Liver (tissue), 9 donors: Measurements from ENCODE around the gene MUC13. TPM values are rescaled to one million over a fixed set of nuclear protein-coding genes. Genes with fewer than 3 reads are reported as not detected.

Experiments used
- DNase-seq: peaks from one replicate; pipeline ENCODE4 v3.0.0-alpha.2; 2017; ENCODE audit warnings: low spot score
- H3K27ac ChIP-seq, 2 donors: one replicate each; pipeline ENCODE4 v1.7.0; 2013; ENCODE audit warnings: inconsistent platforms in 2 of 2, low read length in 2 of 2, control low read depth in 1 of 2, low read depth in 1 of 2, mild to moderate bottlenecking in 1 of 2
- H3K27me3 ChIP-seq, 4 donors: one replicate each; pipeline versions ENCODE4 v1.6.1 to v1.7.0; 2013; ENCODE audit warnings: low read length in 3 of 4, inconsistent platforms in 1 of 4, mild to moderate bottlenecking in 1 of 4, moderate library complexity in 1 of 4; ENCODE audit not compliant: control insufficient read depth in 4 of 4, insufficient read depth in 4 of 4
- H3K36me3 ChIP-seq, 4 donors: one replicate each; pipeline versions ENCODE4 v1.6.1 to v1.7.0; 2013; ENCODE audit warnings: low read length in 3 of 4, mild to moderate bottlenecking in 3 of 4, low read depth in 1 of 4, moderate library complexity in 1 of 4; ENCODE audit not compliant: control insufficient read depth in 4 of 4, insufficient read depth in 3 of 4
- H3K4me1 ChIP-seq, 4 donors: one replicate each; pipeline versions ENCODE4 v1.6.1 to v1.7.0; 2013; ENCODE audit warnings: low read length in 3 of 4, mild to moderate bottlenecking in 3 of 4, moderate library complexity in 1 of 4; ENCODE audit not compliant: control insufficient read depth in 4 of 4, insufficient read depth in 4 of 4
- H3K4me3 ChIP-seq, 3 donors: one replicate each; pipeline versions ENCODE4 v1.6.1 to v1.7.0; 2013; ENCODE audit warnings: low read length in 3 of 3, control low read depth in 1 of 3, low read depth in 1 of 3, mild to moderate bottlenecking in 1 of 3
- H3K9ac ChIP-seq, 2 donors: one replicate each; pipeline ENCODE4 v1.7.0; 2013; ENCODE audit warnings: low read length in 2 of 2, mild to moderate bottlenecking in 2 of 2, moderate library complexity in 2 of 2, control low read depth in 1 of 2, low read depth in 1 of 2
- H3K9me3 ChIP-seq, 4 donors: one replicate each; pipeline versions ENCODE4 v1.6.1 to v1.7.0; 2013; ENCODE audit warnings: low read length in 3 of 4; ENCODE audit not compliant: control insufficient read depth in 4 of 4
- ATF3 ChIP-seq: IDR thresholded peaks from 2 replicates; pipeline ENCODE4 v1.6.1; 2016; ENCODE audit warnings: antibody characterized with exemption
- CTCF ChIP-seq: fragments of 150-350 bp; IDR thresholded peaks from 2 replicates; pipeline ENCODE4 v1.5.1; 2017; ENCODE audit warnings: improper control_type of control experiment, low read depth, low read length; ENCODE audit not compliant: missing input control
- FOXA1 ChIP-seq: IDR thresholded peaks from 2 replicates; pipeline ENCODE4 v1.6.1; 2016; ENCODE audit warnings: antibody characterized with exemption
- FOXA2 ChIP-seq: IDR thresholded peaks from 2 replicates; pipeline ENCODE4 v1.6.1; 2016; ENCODE audit warnings: antibody characterized with exemption
- GABPA ChIP-seq, 2 donors: IDR thresholded peaks in 1 of 2; conservative IDR thresholded peaks in 1 of 2; 2 replicates each; pipeline ENCODE4 v1.6.1; 2016; ENCODE audit warnings: antibody characterized with exemption in 2 of 2, mild to moderate bottlenecking in 1 of 2, moderate library complexity in 1 of 2
- HNF4A ChIP-seq, 2 donors: conservative IDR thresholded peaks; 2 replicates each; pipeline ENCODE4 v1.6.1; 2016; ENCODE audit warnings: antibody characterized with exemption in 2 of 2, mild to moderate bottlenecking in 2 of 2
- JUND ChIP-seq, 2 donors: IDR thresholded peaks; 2 replicates each; pipeline ENCODE4 v1.6.1; 2016; ENCODE audit warnings: antibody characterized with exemption in 2 of 2
- MAX ChIP-seq: IDR thresholded peaks from 2 replicates; pipeline ENCODE4 v1.6.1; 2016; ENCODE audit warnings: antibody characterized with exemption
- NR2F2 ChIP-seq: IDR thresholded peaks from 2 replicates; pipeline ENCODE4 v1.6.1; 2016; ENCODE audit warnings: antibody characterized with exemption
- RAD21 ChIP-seq, 2 donors: IDR thresholded peaks; 2 replicates each; pipeline ENCODE4 v1.6.1; 2016; ENCODE audit warnings: antibody characterized with exemption in 2 of 2, mild to moderate bottlenecking in 2 of 2
- REST ChIP-seq: IDR thresholded peaks from 2 replicates; pipeline ENCODE4 v1.6.1; 2016; ENCODE audit warnings: antibody characterized with exemption, mild to moderate bottlenecking
- RXRA ChIP-seq, 2 donors: IDR thresholded peaks; 2 replicates each; pipeline ENCODE4 v1.6.1; 2017 to 2018; ENCODE audit warnings: antibody characterized with exemption in 2 of 2, mild to moderate bottlenecking in 1 of 2
- SP1 ChIP-seq: IDR thresholded peaks from 2 replicates; pipeline ENCODE4 v1.6.1; 2018; ENCODE audit warnings: antibody characterized with exemption, mild to moderate bottlenecking
- YY1 ChIP-seq: IDR thresholded peaks from 2 replicates; pipeline ENCODE4 v1.6.1; 2016; ENCODE audit warnings: antibody characterized with exemption, mild to moderate bottlenecking
- ZBTB33 ChIP-seq: IDR thresholded peaks from 2 replicates; pipeline ENCODE4 v1.6.1; 2016; ENCODE audit warnings: antibody characterized with exemption
- WGBS: extraction: QIAGEN DNeasy Blood & Tissue Kit; methylation state at CpG from one replicate; pipeline ENCODE4 v1.1.7; 2013; 5-methylcytosine and 5-hydroxymethylcytosine counted together
- polyA plus RNA-seq, 2 donors: library from polyadenylated mRNA; stranded (reverse) in 1 of 2; unstranded in 1 of 2; fragments of 200-250 nt in 1 of 2; fragments of >200 nt in 1 of 2; fragmentation: Nextera tagmentation in 1 of 2; extraction: Ambion mirVana in 1 of 2; gene quantifications; one replicate each; pipeline versions ENCODE4 v1.2.1 to v1.2.3, GENCODE V29; 2013 to 2015
- total RNA-seq, 2 donors: library from RNA; depleted of rRNA; stranded (reverse); fragments of >200 nt; gene quantifications; one replicate each; pipeline ENCODE4 v1.2.3, GENCODE V29; 2014
- donor health status: healthy.
- donor health status: healthy.
- donor health status: healthy.
- donor health status: healthy.
- donor health status: healthy.

The MUC13 gene
- total and polyA plus RNA-seq, 4 donors, result under 0.01 to 0.45 TPM; not detected in 2

- Histone ChIP-seq H3K4me3 (no peak overlapping the region), H3K9me3 (no peaks in the 10 kb centered on the region), H3K9ac (no peak overlapping the region), H3K36me3 (no peaks in the 10 kb centered on the region), H3K4me1 (peaks cover 0 to 6% (median 0%) of the 10 kb centered on the region in 4 donors), H3K27me3 (no peaks in the 10 kb centered on the region), H3K27ac (no peak overlapping the region)
- TF ChIP-seq JUND (IDR thresholded peaks at IDR 0.05) (no peak), RXRA (IDR thresholded peaks at IDR 0.05) (no peak), NR2F2 (no peak), FOXA2 (no peak), ATF3 (no peak), YY1 (peak; percentile 32), RAD21 (IDR thresholded peaks at IDR 0.05) (peak; percentile 83 to 88), GABPA (IDR thresholded peaks at IDR 0.05 in 1 of 2, conservative IDR thresholded peaks at IDR 0.05 in 1 of 2) (no peak), CTCF (peak; percentile 72), SP1 (no peak), MAX (no peak), FOXA1 (no peak), ZBTB33 (no peak), REST (no peak), HNF4A (conservative IDR thresholded peaks at IDR 0.05) (peak; percentile 14 to 34)
- 23% methylated on average over 4 of the region's 4 CpGs for WGBS
- peak; percentile 50 for DNase-seq
Observed at GRCh38 chr3:124928333-124929202, 6.0 kb downstream of the MUC13 start.
